ENCODE measurements around the gene MPHOSPH6. TPM values are rescaled to one million over a fixed set of nuclear protein-coding genes. Genes with fewer than 3 reads are reported as not detected.

Gene MPHOSPH6
- polyA plus RNA-seq, 1 donor from 2014 or later = 75.1 TPM

DNA sequence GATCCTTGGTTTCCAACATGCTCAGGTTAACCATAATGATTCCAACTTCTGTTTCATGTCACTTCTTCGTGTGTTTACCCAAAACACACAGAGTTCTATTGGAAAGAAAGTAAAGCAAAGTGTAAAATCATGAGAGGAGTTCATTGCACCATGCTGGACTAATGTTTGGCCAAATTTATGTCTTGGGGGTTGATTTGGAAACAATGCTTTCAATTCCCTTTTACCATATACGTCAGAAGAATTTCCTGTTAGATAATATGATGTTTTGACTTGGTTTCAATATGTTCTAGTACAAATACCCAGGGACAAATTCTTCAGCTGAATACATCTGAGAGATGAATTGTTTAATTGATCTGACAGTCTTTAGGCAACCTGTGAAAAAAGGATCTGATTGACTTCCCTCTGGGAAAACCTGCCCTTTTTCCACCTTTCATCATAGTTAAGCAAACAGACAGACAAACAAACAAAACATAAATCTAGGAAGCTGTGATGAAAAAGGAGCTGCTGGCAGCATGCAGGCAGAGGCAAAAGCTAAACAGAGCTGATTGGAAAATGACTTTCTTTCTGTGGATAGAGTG lies 26.0 kb upstream of the MPHOSPH6 start:
- no peak overlapping the region for H3K4me2 ChIP-seq (ENCODE audit: low read length)
- H2AFZ ChIP-seq (ENCODE audit: low read depth, low read length) = no peak overlapping the region
- no peaks in the 10 kb centered on the region for H3F3A ChIP-seq (ENCODE audit: insufficient read depth, low read length, poor library complexity, severe bottlenecking)
- TF ChIP-seq TAF1 (IDR thresholded peaks at IDR 0.05; ENCODE audit: low read depth) (no peak), EZH2 (IDR thresholded peaks at IDR 0.05; ENCODE audit: borderline replicate concordance, insufficient read depth, low read length, poor library complexity, severe bottlenecking) (no peak), MXI1 (conservative IDR thresholded peaks at IDR 0.05; ENCODE audit: poor library complexity, severe bottlenecking) (no peak), RAD21 (conservative IDR thresholded peaks at IDR 0.05) (no peak), SMC3 (conservative IDR thresholded peaks at IDR 0.05; ENCODE audit: poor library complexity) (no peak)
- TF ChIP-seq, protein P1, sequence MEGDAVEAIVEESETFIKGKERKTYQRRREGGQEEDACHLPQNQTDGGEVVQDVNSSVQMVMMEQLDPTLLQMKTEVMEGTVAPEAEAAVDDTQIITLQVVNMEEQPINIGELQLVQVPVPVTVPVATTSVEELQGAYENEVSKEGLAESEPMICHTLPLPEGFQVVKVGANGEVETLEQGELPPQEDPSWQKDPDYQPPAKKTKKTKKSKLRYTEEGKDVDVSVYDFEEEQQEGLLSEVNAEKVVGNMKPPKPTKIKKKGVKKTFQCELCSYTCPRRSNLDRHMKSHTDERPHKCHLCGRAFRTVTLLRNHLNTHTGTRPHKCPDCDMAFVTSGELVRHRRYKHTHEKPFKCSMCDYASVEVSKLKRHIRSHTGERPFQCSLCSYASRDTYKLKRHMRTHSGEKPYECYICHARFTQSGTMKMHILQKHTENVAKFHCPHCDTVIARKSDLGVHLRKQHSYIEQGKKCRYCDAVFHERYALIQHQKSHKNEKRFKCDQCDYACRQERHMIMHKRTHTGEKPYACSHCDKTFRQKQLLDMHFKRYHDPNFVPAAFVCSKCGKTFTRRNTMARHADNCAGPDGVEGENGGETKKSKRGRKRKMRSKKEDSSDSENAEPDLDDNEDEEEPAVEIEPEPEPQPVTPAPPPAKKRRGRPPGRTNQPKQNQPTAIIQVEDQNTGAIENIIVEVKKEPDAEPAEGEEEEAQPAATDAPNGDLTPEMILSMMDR (IDR thresholded peaks at IDR 0.05; ENCODE audit: poor library complexity, severe bottlenecking) = no peak
- TF ChIP-seq, protein P2, sequence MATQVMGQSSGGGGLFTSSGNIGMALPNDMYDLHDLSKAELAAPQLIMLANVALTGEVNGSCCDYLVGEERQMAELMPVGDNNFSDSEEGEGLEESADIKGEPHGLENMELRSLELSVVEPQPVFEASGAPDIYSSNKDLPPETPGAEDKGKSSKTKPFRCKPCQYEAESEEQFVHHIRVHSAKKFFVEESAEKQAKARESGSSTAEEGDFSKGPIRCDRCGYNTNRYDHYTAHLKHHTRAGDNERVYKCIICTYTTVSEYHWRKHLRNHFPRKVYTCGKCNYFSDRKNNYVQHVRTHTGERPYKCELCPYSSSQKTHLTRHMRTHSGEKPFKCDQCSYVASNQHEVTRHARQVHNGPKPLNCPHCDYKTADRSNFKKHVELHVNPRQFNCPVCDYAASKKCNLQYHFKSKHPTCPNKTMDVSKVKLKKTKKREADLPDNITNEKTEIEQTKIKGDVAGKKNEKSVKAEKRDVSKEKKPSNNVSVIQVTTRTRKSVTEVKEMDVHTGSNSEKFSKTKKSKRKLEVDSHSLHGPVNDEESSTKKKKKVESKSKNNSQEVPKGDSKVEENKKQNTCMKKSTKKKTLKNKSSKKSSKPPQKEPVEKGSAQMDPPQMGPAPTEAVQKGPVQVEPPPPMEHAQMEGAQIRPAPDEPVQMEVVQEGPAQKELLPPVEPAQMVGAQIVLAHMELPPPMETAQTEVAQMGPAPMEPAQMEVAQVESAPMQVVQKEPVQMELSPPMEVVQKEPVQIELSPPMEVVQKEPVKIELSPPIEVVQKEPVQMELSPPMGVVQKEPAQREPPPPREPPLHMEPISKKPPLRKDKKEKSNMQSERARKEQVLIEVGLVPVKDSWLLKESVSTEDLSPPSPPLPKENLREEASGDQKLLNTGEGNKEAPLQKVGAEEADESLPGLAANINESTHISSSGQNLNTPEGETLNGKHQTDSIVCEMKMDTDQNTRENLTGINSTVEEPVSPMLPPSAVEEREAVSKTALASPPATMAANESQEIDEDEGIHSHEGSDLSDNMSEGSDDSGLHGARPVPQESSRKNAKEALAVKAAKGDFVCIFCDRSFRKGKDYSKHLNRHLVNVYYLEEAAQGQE (IDR thresholded peaks at IDR 0.05; ENCODE audit: borderline replicate concordance) = no peak
- H3K9me3 ChIP-seq (ENCODE audit: low read length) = no peaks in the 10 kb centered on the region
- no peaks in the 10 kb centered on the region for H4K20me1 ChIP-seq (ENCODE audit: insufficient read depth)
- H3K79me2 ChIP-seq (replicated peaks; ENCODE audit: insufficient read depth, low read length) = no peaks in the 10 kb centered on the region
- H3K36me3 ChIP-seq (ENCODE audit: insufficient read depth, low read length) = no peaks in the 10 kb centered on the region
- no peak overlapping the region for H3K9ac ChIP-seq (ENCODE audit: low read length)
- H3K27ac ChIP-seq (ENCODE audit: low read length) = no peak overlapping the region
- no peak overlapping the region for H3K4me3 ChIP-seq (ENCODE audit: low read length)
- H3K9me2 ChIP-seq (ENCODE audit: insufficient read depth, low read length) = no peaks in the 10 kb centered on the region
- no peaks in the 10 kb centered on the region for H3K27me3 ChIP-seq (ENCODE audit: insufficient read depth, low read depth, low read length)

DNA sequence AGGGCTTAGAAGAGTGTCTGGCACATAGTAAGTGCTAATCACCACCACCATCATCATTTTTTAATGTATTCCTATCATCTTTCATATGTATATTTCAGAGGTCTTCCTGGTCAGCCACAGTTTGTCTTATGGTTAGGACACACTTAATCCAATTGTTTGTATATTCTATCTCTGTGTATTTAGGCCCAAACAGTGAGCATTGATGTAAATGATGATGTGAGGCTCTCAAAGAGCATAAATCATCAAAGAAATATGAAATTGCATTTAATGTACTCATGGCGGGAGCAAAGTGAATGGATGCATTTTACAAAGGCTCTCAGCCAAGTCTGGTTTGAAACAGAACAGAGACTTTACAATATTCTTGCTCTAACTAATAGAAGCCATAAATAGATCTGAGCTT lies 24.1 kb upstream of the MPHOSPH6 start:
- Histone ChIP-seq H3K27me3 (ENCODE audit: insufficient read depth, low read depth, low read length) (no peaks in the 10 kb centered on the region), H3F3A (ENCODE audit: insufficient read depth, low read length, poor library complexity, severe bottlenecking) (no peaks in the 10 kb centered on the region), H2AFZ (ENCODE audit: low read depth, low read length) (no peak overlapping the region), H3K9ac (ENCODE audit: low read length) (no peak overlapping the region), H3K27ac (ENCODE audit: low read length) (no peak overlapping the region), H3K79me2 (replicated peaks; ENCODE audit: insufficient read depth, low read length) (no peaks in the 10 kb centered on the region), H4K20me1 (ENCODE audit: insufficient read depth) (no peaks in the 10 kb centered on the region), H3K9me3 (ENCODE audit: low read length) (no peaks in the 10 kb centered on the region), H3K4me2 (ENCODE audit: low read length) (no peak overlapping the region), H3K36me3 (ENCODE audit: insufficient read depth, low read length) (no peaks in the 10 kb centered on the region), H3K9me2 (ENCODE audit: insufficient read depth, low read length) (no peaks in the 10 kb centered on the region), H3K4me3 (ENCODE audit: low read length) (no peak overlapping the region)
- TF ChIP-seq RAD21 (conservative IDR thresholded peaks at IDR 0.05) = no peak
- TF ChIP-seq, protein P2 (IDR thresholded peaks at IDR 0.05; ENCODE audit: borderline replicate concordance) = no peak
- TF ChIP-seq EZH2 (IDR thresholded peaks at IDR 0.05; ENCODE audit: borderline replicate concordance, insufficient read depth, low read length, poor library complexity, severe bottlenecking) = no peak
- TF ChIP-seq MXI1 (conservative IDR thresholded peaks at IDR 0.05; ENCODE audit: poor library complexity, severe bottlenecking) = no peak
- TF ChIP-seq EP300 (conservative IDR thresholded peaks at IDR 0.05; ENCODE audit: poor library complexity, severe bottlenecking) = no peak
- TF ChIP-seq, protein P1 (IDR thresholded peaks at IDR 0.05; ENCODE audit: poor library complexity, severe bottlenecking) = no peak
- TF ChIP-seq TAF1 (IDR thresholded peaks at IDR 0.05; ENCODE audit: low read depth) = no peak

All from neural cell (in vitro differentiated cells).